ENCODE results near the gene PLEKHM1. TPM values are rescaled to one million over a fixed set of nuclear protein-coding genes. Genes with fewer than 3 reads are reported as not detected.
"Not testable (repeated sequence)": the region's sequence is repeated elsewhere in the genome, so short reads cannot be mapped to it uniquely, and the experiment has no call there.

The PLEKHM1 gene
- polyA plus RNA-seq, 3 donors: 12.8 to 41.5 (median 15.0) TPM

DNA sequence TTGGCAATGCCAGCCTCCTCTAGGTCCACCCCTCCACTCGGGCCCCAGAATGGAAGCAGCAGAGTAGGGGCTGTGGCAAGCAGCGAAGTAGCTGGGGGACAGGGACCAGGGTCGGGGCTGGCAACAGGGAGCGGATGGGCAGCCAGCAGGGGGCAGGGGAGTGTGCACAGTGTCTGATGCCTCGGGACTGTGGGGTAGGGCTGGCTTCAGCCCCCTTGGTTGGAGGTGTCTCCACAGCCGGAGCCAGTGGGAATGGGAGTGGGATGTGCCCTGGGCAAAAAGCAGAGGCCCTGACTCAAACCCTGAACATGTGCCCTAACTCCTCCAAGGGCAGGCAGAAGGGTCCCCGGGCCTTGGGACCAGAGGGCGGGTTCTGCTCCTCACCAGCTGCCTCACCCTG is 39.4 kb downstream of the PLEKHM1 start:
- no peak overlapping the region for H3K4me3 Mint-ChIP-seq
- Histone ChIP-seq H3K27ac (ENCODE audit: low read depth in 1 of 2, low read length in 2 of 2) (no peak overlapping the region), H3K27me3 (ENCODE audit: control insufficient read depth in 2 of 2, insufficient read depth in 2 of 2, low read length in 2 of 2) (no peaks in the 10 kb centered on the region), H3K4me2 (replicated peaks; ENCODE audit: extremely low read depth, low read length, poor library complexity, severe bottlenecking) (no peak overlapping the region), H3K9me3 (replicated peaks in 1 of 2; ENCODE audit: control insufficient read depth in 1 of 2, insufficient read depth in 1 of 2, low read length in 2 of 2) (no peaks in the 10 kb centered on the region), H3K4me1 (ENCODE audit: control insufficient read depth in 1 of 2, insufficient read depth in 2 of 2, low read length in 2 of 2) (peaks cover 4 to 21% of the 10 kb centered on the region in 2 donors), H3K36me3 (replicated peaks in 1 of 2; ENCODE audit: control insufficient read depth in 1 of 2, insufficient read depth in 2 of 2, low read length in 2 of 2) (peaks cover 58 to 69% of the 10 kb centered on the region in 2 donors), H4K20me1 (ENCODE audit: insufficient read depth, low read length) (peaks cover 52% of the 10 kb centered on the region), H3K79me2 (ENCODE audit: insufficient read depth, low read length) (no peaks in the 10 kb centered on the region), H3K9ac (ENCODE audit: insufficient read depth, low read length, poor library complexity, severe bottlenecking) (no peak overlapping the region), H2AFZ (ENCODE audit: insufficient read depth, low read depth, low read length, poor library complexity, severe bottlenecking) (no peak overlapping the region), H3K4me3 (replicated peaks in 1 of 3; ENCODE audit: low read depth in 2 of 3, low read length in 3 of 3) (no peak overlapping the region)
- intact Hi-C loops (cut with micrococcal nuclease): no loop called here
- H3K36me3 Mint-ChIP-seq: peaks cover 43 to 75% of the 10 kb centered on the region in 2 donors
- no peak for DNase-seq
- no peaks in the 10 kb centered on the region for H3K9me3 Mint-ChIP-seq
- H3K4me1 Mint-ChIP-seq: peaks cover 28% of the 10 kb centered on the region
- TF ChIP-seq, protein P1, sequence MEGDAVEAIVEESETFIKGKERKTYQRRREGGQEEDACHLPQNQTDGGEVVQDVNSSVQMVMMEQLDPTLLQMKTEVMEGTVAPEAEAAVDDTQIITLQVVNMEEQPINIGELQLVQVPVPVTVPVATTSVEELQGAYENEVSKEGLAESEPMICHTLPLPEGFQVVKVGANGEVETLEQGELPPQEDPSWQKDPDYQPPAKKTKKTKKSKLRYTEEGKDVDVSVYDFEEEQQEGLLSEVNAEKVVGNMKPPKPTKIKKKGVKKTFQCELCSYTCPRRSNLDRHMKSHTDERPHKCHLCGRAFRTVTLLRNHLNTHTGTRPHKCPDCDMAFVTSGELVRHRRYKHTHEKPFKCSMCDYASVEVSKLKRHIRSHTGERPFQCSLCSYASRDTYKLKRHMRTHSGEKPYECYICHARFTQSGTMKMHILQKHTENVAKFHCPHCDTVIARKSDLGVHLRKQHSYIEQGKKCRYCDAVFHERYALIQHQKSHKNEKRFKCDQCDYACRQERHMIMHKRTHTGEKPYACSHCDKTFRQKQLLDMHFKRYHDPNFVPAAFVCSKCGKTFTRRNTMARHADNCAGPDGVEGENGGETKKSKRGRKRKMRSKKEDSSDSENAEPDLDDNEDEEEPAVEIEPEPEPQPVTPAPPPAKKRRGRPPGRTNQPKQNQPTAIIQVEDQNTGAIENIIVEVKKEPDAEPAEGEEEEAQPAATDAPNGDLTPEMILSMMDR (IDR thresholded peaks at IDR 0.05): no peak
- no peak overlapping the region for H3K27ac Mint-ChIP-seq
- peaks cover 0 to 3% (median 0%) of the 10 kb centered on the region in 3 donors for H3K27me3 Mint-ChIP-seq (ENCODE audit: low read depth in 3 of 3)
- WGBS (ENCODE audit: insufficient coverage): 92% methylated on average over 5 of the region's 8 CpGs

DNA sequence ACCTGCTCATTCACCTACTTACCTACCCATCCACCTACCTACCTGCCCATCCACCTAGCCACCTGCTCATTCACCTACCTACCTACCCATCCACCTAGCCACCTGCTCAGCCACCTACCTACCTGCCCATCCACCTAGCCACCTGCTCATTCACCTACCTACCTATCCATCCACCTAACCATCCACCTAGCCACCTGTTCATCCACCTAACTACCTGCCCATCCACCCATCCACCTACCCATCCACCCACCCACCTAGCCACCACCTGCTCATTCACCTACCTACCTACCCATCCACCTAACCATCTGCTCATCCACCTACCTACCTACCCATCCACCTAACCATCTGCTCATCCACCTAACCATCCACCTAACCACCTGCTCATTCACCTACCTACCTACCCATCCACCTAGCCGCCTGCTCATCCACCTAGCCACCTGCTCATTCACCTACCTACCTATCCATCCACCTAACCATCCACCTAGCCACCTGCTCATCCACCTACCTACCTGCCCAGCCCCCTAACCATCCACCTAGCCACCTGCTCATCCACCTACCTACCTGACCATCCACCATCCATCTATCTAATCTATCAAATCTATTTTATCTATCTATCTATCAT is 40.7 kb downstream of the PLEKHM1 start:
- peaks cover 61 to 72% of the 10 kb centered on the region in 2 donors for H3K36me3 ChIP-seq (replicated peaks in 1 of 2; ENCODE audit: control insufficient read depth in 1 of 2, insufficient read depth in 2 of 2, low read length in 2 of 2)
- H3K4me3 ChIP-seq (replicated peaks in 1 of 3; ENCODE audit: low read depth in 2 of 3, low read length in 3 of 3); H3K9me3 ChIP-seq (replicated peaks in 1 of 2; ENCODE audit: control insufficient read depth in 1 of 2, insufficient read depth in 1 of 2, low read length in 2 of 2); H3K4me3 Mint-ChIP-seq; H3K27ac ChIP-seq (ENCODE audit: low read depth in 1 of 2, low read length in 2 of 2); H3K27me3 Mint-ChIP-seq (ENCODE audit: low read depth in 3 of 3); H3K4me2 ChIP-seq (replicated peaks; ENCODE audit: extremely low read depth, low read length, poor library complexity, severe bottlenecking); DNase-seq; intact Hi-C loops (cut with micrococcal nuclease); H2AFZ ChIP-seq (ENCODE audit: insufficient read depth, low read depth, low read length, poor library complexity, severe bottlenecking); H3K9me3 Mint-ChIP-seq; H3K9ac ChIP-seq (ENCODE audit: insufficient read depth, low read length, poor library complexity, severe bottlenecking); H3K27me3 ChIP-seq (ENCODE audit: control insufficient read depth in 2 of 2, insufficient read depth in 2 of 2, low read length in 2 of 2); H3K79me2 ChIP-seq (ENCODE audit: insufficient read depth, low read length): not testable (repeated sequence)
- peaks cover 4 to 23% of the 10 kb centered on the region in 2 donors for H3K4me1 ChIP-seq (ENCODE audit: control insufficient read depth in 1 of 2, insufficient read depth in 2 of 2, low read length in 2 of 2)
- Mint-ChIP-seq H3K36me3 (peaks cover 44 to 77% of the 10 kb centered on the region in 2 donors), H3K27ac (peak overlapping the region in 3 of 7 donors; percentile 36 to 76 (median 57)), H3K4me1 (peaks cover 33% of the 10 kb centered on the region)
- peaks cover 59% of the 10 kb centered on the region for H4K20me1 ChIP-seq (ENCODE audit: insufficient read depth, low read length)
- 93% methylated on average over 1 of the region's 1 CpG for WGBS (ENCODE audit: insufficient coverage)

DNA sequence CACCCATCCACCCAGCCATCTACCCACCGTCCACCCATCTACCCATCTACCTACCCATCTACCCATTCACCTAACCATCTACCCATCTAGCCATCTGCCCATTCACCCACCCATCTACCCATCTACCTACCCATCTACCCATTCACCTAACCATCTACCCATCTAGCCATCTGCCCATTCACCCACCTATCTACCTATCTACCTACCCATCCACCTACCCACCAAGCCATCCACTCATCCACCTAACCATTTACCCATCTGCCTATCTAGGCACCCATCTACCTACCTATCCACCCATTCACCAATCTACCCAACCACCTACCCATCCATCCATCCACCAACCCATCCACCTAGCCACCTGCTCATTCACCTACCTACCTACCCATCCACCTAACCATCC is 41.3 kb downstream of the PLEKHM1 start:
- not testable (repeated sequence) for H3K4me3 ChIP-seq (replicated peaks in 1 of 3; ENCODE audit: low read depth in 2 of 3, low read length in 3 of 3); H3K27me3 ChIP-seq (ENCODE audit: control insufficient read depth in 2 of 2, insufficient read depth in 2 of 2, low read length in 2 of 2)

DNA sequence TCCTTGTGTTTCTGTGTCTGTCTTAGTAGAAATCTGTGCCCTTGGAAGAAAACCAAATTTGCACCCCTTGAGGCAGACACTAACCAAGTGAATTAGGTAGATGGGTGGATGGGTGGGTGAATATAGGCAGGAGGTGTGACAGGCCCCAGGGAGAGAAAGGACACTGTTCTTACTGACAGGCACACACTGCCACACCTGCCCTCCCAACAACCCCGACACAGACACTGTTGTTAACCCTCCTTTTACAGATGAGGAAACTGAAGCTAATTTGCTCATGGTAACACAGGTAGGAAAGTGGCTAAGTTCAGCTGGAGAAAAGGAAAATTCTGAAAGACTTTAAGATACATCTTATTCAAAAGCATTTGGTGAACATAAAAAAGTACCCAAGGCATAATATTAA is 42.0 kb downstream of the PLEKHM1 start:
- H3K4me2 ChIP-seq (replicated peaks; ENCODE audit: extremely low read depth, low read length, poor library complexity, severe bottlenecking); H2AFZ ChIP-seq (ENCODE audit: insufficient read depth, low read depth, low read length, poor library complexity, severe bottlenecking); H3K9me3 ChIP-seq (replicated peaks in 1 of 2; ENCODE audit: control insufficient read depth in 1 of 2, insufficient read depth in 1 of 2, low read length in 2 of 2); H3K27ac ChIP-seq (ENCODE audit: low read depth in 1 of 2, low read length in 2 of 2); intact Hi-C loops (cut with micrococcal nuclease); H3K4me3 Mint-ChIP-seq; H3K9me3 Mint-ChIP-seq; DNase-seq; H3K4me3 ChIP-seq (replicated peaks in 1 of 3; ENCODE audit: low read depth in 2 of 3, low read length in 3 of 3); H3K27me3 Mint-ChIP-seq (ENCODE audit: low read depth in 3 of 3); H3K79me2 ChIP-seq (ENCODE audit: insufficient read depth, low read length); H3K9ac ChIP-seq (ENCODE audit: insufficient read depth, low read length, poor library complexity, severe bottlenecking); H3K27me3 ChIP-seq (ENCODE audit: control insufficient read depth in 2 of 2, insufficient read depth in 2 of 2, low read length in 2 of 2): not testable (repeated sequence)
- Mint-ChIP-seq H3K36me3 (peaks cover 40 to 74% of the 10 kb centered on the region in 2 donors), H3K27ac (peak overlapping the region in 4 of 7 donors; percentile 23 to 79 (median 55)), H3K4me1 (peaks cover 33% of the 10 kb centered on the region)
- WGBS (ENCODE audit: insufficient coverage): no CpG with 5 or more reads among the region's 1 CpG
- peaks cover 4 to 23% of the 10 kb centered on the region in 2 donors for H3K4me1 ChIP-seq (ENCODE audit: control insufficient read depth in 1 of 2, insufficient read depth in 2 of 2, low read length in 2 of 2)
- H4K20me1 ChIP-seq (ENCODE audit: insufficient read depth, low read length): peaks cover 55% of the 10 kb centered on the region
- H3K36me3 ChIP-seq (replicated peaks in 1 of 2; ENCODE audit: control insufficient read depth in 1 of 2, insufficient read depth in 2 of 2, low read length in 2 of 2): peaks cover 59 to 68% of the 10 kb centered on the region in 2 donors

More for the DNA sequence above, 41.3 kb downstream of the PLEKHM1 start:
- H2AFZ ChIP-seq (ENCODE audit: insufficient read depth, low read depth, low read length, poor library complexity, severe bottlenecking); H3K4me2 ChIP-seq (replicated peaks; ENCODE audit: extremely low read depth, low read length, poor library complexity, severe bottlenecking); H3K79me2 ChIP-seq (ENCODE audit: insufficient read depth, low read length); H3K9ac ChIP-seq (ENCODE audit: insufficient read depth, low read length, poor library complexity, severe bottlenecking); H3K9me3 Mint-ChIP-seq; H3K4me3 Mint-ChIP-seq; intact Hi-C loops (cut with micrococcal nuclease); H3K27ac ChIP-seq (ENCODE audit: low read depth in 1 of 2, low read length in 2 of 2); H3K9me3 ChIP-seq (replicated peaks in 1 of 2; ENCODE audit: control insufficient read depth in 1 of 2, insufficient read depth in 1 of 2, low read length in 2 of 2); H3K27me3 Mint-ChIP-seq (ENCODE audit: low read depth in 3 of 3); DNase-seq: not testable (repeated sequence)
- H3K36me3 Mint-ChIP-seq: peaks cover 42 to 77% of the 10 kb centered on the region in 2 donors
- H3K4me1 Mint-ChIP-seq: peaks cover 33% of the 10 kb centered on the region
- Histone ChIP-seq H4K20me1 (ENCODE audit: insufficient read depth, low read length) (peaks cover 59% of the 10 kb centered on the region), H3K4me1 (ENCODE audit: control insufficient read depth in 1 of 2, insufficient read depth in 2 of 2, low read length in 2 of 2) (peaks cover 4 to 23% of the 10 kb centered on the region in 2 donors), H3K36me3 (replicated peaks in 1 of 2; ENCODE audit: control insufficient read depth in 1 of 2, insufficient read depth in 2 of 2, low read length in 2 of 2) (peaks cover 60 to 69% of the 10 kb centered on the region in 2 donors)
- H3K27ac Mint-ChIP-seq: peak overlapping the region in 1 of 7 donors; percentile 26
- 100% methylated on average over 1 of the region's 1 CpG for WGBS (ENCODE audit: insufficient coverage)

All from CD14-positive monocyte (primary cell).